LoVo (cell line): ENCODE results near the gene CYB561.
A peak's percentile ranks its signal among the peaks of the same experiment; 100 is the strongest.
"Not testable (repeated sequence)": the region's sequence is repeated elsewhere in the genome, so short reads cannot be mapped to it uniquely, and the experiment has no call there.

Experiments used
- DNase-seq: peaks from one replicate; pipeline ENCODE4 v3.0.0-alpha.2; 2016; ENCODE audit warnings: low spot score

Gene CYB561

GRCh38 chr17:63478814-63479494 is 32.8 kb upstream of the CYB561 start:
- peak; percentile 87 for DNase-seq

- DNase-seq = peak; percentile 19
These were observed 31.7 kb upstream of the CYB561 start for GRCh38 chr17:63477480-63478440.

GRCh38 chr17:63476854-63477479 is 30.9 kb upstream of the CYB561 start, which contains the start of gene ACE:
ACE (plus strand) TSS chr17:63477061; CDS start chr17:63477095, 34 bp downstream.
- DNase-seq = peak; percentile 41

- DNase-seq = no peak
These were observed 30.4 kb upstream of the CYB561 start for GRCh38 chr17:63476459-63476853.

- DNase-seq = no peak
These were observed 29.6 kb upstream of the CYB561 start for GRCh38 chr17:63475491-63476412.

- DNase-seq = no peak
These were observed 28.7 kb upstream of the CYB561 start for GRCh38 chr17:63474586-63475460.

- DNase-seq = no peak
These were observed 28.1 kb upstream of the CYB561 start for GRCh38 chr17:63474174-63474573.

- DNase-seq = not testable (repeated sequence)
These were observed 22.0 kb upstream of the CYB561 start for GRCh38 chr17:63468099-63468498.

- no peak for DNase-seq
These were observed 18.7 kb upstream of the CYB561 start for GRCh38 chr17:63464691-63465236.

- no peak for DNase-seq
These were observed 17.7 kb upstream of the CYB561 start for GRCh38 chr17:63463771-63464170.

- no peak for DNase-seq
These were observed 13.9 kb upstream of the CYB561 start for GRCh38 chr17:63460018-63460417.

- DNase-seq = no peak
These were observed 12.4 kb upstream of the CYB561 start for GRCh38 chr17:63458478-63458877.

GRCh38 chr17:63455417-63455816 is 9.3 kb upstream of the CYB561 start:
- no peak for DNase-seq

- DNase-seq = no peak
These were observed 8.8 kb upstream of the CYB561 start for GRCh38 chr17:63454915-63455314.

GRCh38 chr17:63454357-63454756 is 8.3 kb upstream of the CYB561 start:
- DNase-seq = not testable (repeated sequence)

- DNase-seq = no peak
These were observed 7.0 kb upstream of the CYB561 start for GRCh38 chr17:63452962-63453551.

- DNase-seq = no peak
These were observed 6.2 kb upstream of the CYB561 start for GRCh38 chr17:63452046-63452961.

GRCh38 chr17:63451150-63451549 is 5.0 kb upstream of the CYB561 start:
- no peak for DNase-seq

GRCh38 chr17:63450551-63450950 is 4.4 kb upstream of the CYB561 start:
- no peak for DNase-seq
